Measurements from ENCODE around the gene COPS3.

COPS3 gene

GRCh38 chr17:17280613-17281549, at the start of gene COPS3:
COPS3 (minus strand) TSS chr17:17281246; CDS start chr17:17281186, 60 bp downstream.
- DNase-seq = peak; percentile 99

DNA sequence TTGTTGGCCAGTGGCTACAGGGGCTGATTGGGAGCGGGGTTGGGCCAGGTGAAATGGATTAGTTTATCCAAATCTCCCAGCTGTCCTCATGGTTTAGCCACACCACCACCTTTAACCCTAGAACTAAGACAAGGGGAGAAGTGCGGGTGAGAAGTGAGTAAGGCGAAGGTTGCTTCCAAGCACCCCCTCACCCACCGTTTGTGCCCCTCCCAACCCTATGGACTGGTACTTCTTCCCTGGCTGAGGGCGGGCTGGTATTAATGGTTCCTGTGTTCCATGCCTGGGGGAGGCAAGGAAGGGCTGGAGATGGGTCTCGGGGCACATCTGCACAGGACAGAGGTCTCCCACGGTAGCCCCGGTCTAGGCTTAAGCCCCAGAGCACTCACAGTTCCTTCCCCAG, 47.2 kb upstream of the COPS3 start:
- no peak for DNase-seq

GRCh38 chr17:17326275-17326875, 45.3 kb upstream of the COPS3 start:
- no peak for DNase-seq

DNA sequence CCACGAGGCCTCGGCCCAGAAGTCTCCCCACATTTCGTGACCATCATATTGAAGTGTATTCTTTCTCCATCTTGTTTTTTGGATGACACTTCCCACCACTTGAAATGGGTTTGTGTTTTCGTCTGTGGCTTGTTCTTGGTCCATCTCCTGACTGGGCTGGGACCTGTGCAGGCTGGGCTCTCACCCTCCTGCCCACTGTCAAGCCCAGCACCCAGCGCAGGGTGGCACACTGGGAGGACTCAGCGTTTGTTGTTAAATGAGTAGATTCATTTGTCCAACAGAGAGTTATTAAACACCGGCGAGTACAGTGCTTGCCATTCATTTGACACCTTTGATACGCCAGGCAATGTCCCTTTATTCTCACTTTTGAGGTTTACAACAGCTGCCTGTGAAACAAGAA, 44.8 kb upstream of the COPS3 start:
- no peak for DNase-seq

DNA sequence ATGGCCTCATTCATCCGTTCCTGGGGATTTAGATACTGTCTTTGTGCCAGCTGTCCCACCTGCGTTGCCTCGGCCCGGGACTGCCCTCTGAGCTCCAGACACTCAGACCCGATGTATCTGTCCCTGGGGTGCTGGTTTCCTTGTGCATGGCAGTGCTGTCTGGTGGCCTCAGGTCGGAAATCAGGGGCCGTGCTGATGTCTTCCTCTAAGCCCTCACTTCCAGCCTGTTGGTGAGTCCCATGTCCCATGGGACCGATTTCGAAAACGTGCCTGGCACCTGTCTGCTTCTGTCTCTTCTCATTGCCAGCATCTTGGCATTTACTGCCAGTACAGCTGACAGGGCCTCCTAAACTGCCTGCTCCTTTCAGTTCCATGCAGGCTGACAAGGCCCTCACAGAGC, 44.2 kb upstream of the COPS3 start:
- DNase-seq = no peak

DNA sequence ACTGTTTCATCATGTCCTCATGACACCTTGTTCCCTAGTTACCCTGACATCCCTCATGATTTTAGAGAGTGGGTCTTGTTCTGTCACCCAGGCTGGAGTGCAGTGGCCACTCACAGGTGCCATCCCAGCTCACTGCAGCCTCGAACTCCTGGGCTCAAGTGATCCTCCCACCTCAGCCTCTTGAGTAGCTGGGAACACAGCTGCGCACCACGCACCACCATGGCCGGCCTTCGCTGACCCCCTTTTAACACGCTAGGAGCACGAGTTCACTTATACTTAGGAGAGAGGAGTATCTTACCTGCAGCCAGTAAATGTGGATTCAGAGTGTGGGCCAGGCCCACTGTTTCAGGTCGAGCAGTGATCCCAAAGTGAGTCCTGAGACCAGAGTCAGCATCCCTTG, 43.6 kb upstream of the COPS3 start:
- no peak for DNase-seq

- DNase-seq = no peak
Observed at GRCh38 chr17:17322516-17323510, 41.8 kb upstream of the COPS3 start.

GRCh38 chr17:17321356-17322025, 40.4 kb upstream of the COPS3 start:
- DNase-seq = no peak

DNA sequence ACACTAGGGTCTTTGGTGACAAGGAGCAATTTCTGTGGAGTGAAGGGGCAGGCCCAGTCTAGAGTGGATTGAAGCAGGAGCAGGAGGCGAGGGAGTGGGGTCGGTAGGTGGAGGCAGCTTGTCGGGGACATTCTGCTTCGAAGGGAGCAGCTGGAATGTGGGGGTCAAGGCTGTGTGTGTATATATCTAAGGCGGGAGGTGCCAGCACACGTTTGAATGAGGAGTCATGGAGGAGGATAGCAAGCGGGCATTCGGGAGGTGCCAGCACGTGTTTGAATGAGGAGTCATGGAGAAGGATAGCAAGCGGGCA, 39.8 kb upstream of the COPS3 start:
- DNase-seq = no peak

GRCh38 chr17:17320188-17320910, 39.3 kb upstream of the COPS3 start:
- no peak for DNase-seq

- DNase-seq = no peak
Observed at GRCh38 chr17:17315142-17315821, 34.2 kb upstream of the COPS3 start.

GRCh38 chr17:17314501-17315071, 33.5 kb upstream of the COPS3 start:
- no peak for DNase-seq

DNA sequence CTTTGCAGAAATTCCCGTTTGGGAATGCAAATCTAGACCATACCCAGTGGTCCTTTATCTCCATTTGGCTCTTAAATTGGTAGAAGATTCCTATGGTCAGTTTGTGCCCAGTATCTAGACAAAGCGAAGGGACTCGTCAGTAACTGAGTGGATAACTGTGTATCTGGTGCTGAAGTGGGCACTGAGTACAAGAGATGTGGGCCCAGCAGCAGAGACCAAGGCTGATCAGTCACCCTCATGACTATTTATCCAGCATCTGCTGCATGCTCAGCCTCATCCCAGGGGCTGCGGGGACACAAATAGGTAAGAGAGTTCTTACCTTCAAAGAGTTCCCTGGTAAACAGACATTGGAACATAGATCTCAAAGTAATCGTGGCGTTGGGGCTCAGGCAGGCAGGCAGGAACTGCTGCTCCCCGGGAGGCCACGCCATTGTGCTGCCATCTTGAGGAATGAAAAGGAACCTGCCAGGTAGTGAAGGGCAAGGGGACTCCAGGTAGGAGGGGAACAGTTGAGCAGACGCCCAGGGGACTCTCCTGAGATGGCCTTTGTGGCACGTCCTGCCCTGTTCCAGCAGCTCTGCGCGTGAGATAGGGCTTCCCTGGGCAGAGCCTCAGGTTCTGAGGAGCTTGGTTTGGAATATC, 32.4 kb upstream of the COPS3 start:
- DNase-seq = peak; percentile 17

- DNase-seq = no peak
Observed at GRCh38 chr17:17309356-17309755, 28.3 kb upstream of the COPS3 start.

GRCh38 chr17:17305281-17305801, 24.3 kb upstream of the COPS3 start:
- no peak for DNase-seq

DNA sequence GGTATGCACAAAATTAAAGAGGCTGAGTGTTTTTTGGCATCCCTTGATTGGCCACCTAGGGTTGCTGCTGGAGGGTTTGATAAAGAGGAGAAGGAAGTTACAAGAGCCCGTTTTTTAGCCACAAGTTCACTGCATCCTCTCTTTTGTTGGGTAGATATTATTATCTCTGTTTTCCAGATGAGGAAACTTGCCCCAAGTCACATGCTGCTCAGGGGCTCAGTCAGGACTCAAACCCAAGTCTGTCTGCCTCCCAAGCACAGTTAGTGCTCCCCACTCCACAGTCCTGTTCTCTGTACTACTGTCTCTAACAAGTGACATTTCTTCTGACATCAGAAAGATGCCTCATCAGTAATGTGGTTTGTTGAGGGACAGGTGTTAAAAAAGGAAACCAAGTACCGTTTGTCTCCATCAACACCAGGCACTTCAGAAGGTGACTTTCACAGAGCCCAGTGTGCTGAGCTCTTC, 23.5 kb upstream of the COPS3 start:
- DNase-seq = no peak

DNA sequence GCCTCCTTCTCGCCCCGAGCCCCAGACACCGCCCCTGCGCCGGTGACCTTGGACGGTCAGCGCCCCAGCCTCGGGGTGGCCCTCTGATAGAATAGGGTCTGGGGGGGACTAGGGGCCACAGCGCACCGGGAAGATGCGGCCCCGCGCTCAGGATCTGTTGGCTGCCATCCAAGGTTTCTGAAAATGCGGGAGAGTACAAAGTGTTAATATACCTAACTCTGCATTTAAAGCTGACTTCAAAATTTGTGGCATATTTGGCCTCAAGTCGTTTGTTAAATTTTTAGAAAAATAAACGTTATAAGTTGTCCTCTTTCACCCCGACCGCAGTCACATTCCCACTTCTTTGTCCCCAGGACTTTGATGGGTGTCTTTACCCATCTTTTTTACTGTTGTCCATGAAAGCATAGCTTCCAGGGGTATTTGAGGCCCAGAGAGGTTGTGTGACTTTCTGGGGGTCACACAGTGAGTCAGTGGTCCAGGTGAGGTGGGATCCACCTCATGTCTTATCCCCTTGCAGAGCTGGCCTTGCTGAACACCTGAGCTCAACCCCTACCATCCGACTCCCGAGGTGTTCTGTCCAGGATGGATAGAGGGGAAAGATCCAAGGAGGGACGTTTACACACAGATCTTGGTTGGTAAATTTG, 22.9 kb upstream of the COPS3 start:
- peak; percentile 52 for DNase-seq

- peak; percentile 85 for DNase-seq
Observed at GRCh38 chr17:17303010-17303846, 22.2 kb upstream of the COPS3 start, which contains the start of gene NT5M. NT5M (plus strand) TSS chr17:17303373; CDS start chr17:17303551, 178 bp downstream.
